Neural cell (in vitro differentiated cells): ENCODE results near the gene NPFF.

Experiments used
- CTCF ChIP-seq: fragments of 450-650 bp; IDR thresholded peaks from 2 replicates; pipeline ENCODE4 v1.5.1; 2014; ENCODE audit warnings: antibody characterized with exemption, mild to moderate bottlenecking, moderate library complexity; ENCODE audit not compliant: poor library complexity, severe bottlenecking
- EP300 ChIP-seq: fragments of 450-650 bp; conservative IDR thresholded peaks from 2 replicates; pipeline ENCODE4 v1.6.1; 2014; ENCODE audit warnings: antibody characterized with exemption, mild to moderate bottlenecking, moderate library complexity; ENCODE audit not compliant: poor library complexity, severe bottlenecking
- EZH2 ChIP-seq: fragments of 200-600, 300-800 bp; shearing (Covaris generic), sonication (generic); IDR thresholded peaks from 2 replicates; pipeline ENCODE4 v1.6.1; 2014; ENCODE audit warnings: antibody characterized with exemption, low read length, borderline replicate concordance, mild to moderate bottlenecking; ENCODE audit not compliant: insufficient read depth, poor library complexity, severe bottlenecking
- MXI1 ChIP-seq: fragments of 450-650 bp; conservative IDR thresholded peaks from 2 replicates; pipeline ENCODE4 v1.6.1; 2014; ENCODE audit warnings: antibody characterized with exemption, mild to moderate bottlenecking; ENCODE audit not compliant: poor library complexity, severe bottlenecking
- POLR2AphosphoS5 ChIP-seq: IDR thresholded peaks from 2 replicates; pipeline ENCODE4 v1.6.1; 2012
- RAD21 ChIP-seq: fragments of 450-650 bp; conservative IDR thresholded peaks from 2 replicates; pipeline ENCODE4 v1.6.1; 2014; ENCODE audit warnings: antibody characterized with exemption, mild to moderate bottlenecking, moderate library complexity
- SMC3 ChIP-seq: fragments of 450-650 bp; conservative IDR thresholded peaks from 2 replicates; pipeline ENCODE4 v1.6.1; 2014; ENCODE audit warnings: antibody characterized with exemption, mild to moderate bottlenecking, moderate library complexity; ENCODE audit not compliant: poor library complexity
- TAF1 ChIP-seq: IDR thresholded peaks from 2 replicates; pipeline ENCODE4 v1.6.1; 2012; ENCODE audit warnings: low read depth

DNA sequence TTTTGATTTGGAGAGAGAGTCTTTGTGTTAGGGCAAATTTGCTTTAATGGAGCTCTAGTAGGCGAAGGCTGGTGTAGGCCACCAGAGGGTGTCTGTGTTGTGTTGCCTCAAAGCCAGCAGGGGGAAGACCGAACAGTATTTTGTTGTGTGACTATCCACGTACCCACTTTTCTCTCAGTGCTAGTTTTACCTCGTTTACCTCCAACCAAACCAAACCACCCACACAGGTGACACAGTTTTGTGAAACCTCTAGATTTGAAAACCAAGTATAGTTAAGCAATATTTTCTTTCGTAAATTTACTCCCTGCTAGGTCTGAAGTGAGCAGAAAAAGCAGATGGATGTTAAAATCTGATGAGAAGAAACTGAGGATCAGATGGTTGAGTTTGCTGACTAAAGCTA is 36.3 kb upstream of the NPFF start:
- peak; percentile 99 for TF ChIP-seq CTCF
- peak; percentile 96 for TF ChIP-seq RAD21
- TF ChIP-seq MXI1 = no peak
- no peak for TF ChIP-seq POLR2AphosphoS5
- TF ChIP-seq EZH2 = no peak
- peak; percentile 98 for TF ChIP-seq SMC3
- no peak for TF ChIP-seq TAF1
- no peak for TF ChIP-seq EP300
